GM12801 (cell line): ENCODE measurements around the gene ABHD4.

Experiments used
- CTCF ChIP-seq: IDR thresholded peaks from one replicate; pipeline ENCODE4 v1.5.1; 2011; ENCODE audit warnings: control low read depth; ENCODE audit not compliant: insufficient read length; ENCODE audit errors: extremely low read depth

ABHD4 gene

GRCh38 chr14:22559041-22559440 lies 39.1 kb upstream of the ABHD4 start:
- TF ChIP-seq CTCF = no peak

GRCh38 chr14:22560662-22561365 lies 37.3 kb upstream of the ABHD4 start:
- no peak for TF ChIP-seq CTCF

- TF ChIP-seq CTCF = no peak
Measured at GRCh38 chr14:22561366-22561660, 36.8 kb upstream of the ABHD4 start.

- no peak for TF ChIP-seq CTCF
Measured at GRCh38 chr14:22561661-22562579, 36.2 kb upstream of the ABHD4 start.

- TF ChIP-seq CTCF = no peak
Measured at GRCh38 chr14:22563987-22564386, 34.1 kb upstream of the ABHD4 start.

- no peak for TF ChIP-seq CTCF
Measured at GRCh38 chr14:22564463-22564862, 33.6 kb upstream of the ABHD4 start.

- no peak for TF ChIP-seq CTCF
Measured at GRCh38 chr14:22565391-22565945, 32.6 kb upstream of the ABHD4 start.
